Activated T-cell treated with anti-CD3 and anti-CD28 coated beads, Interleukin-2, amount 50 U/mL, for 24 hours (primary cell): ENCODE data around the gene OR52E2.

Source experiments
- DNase-seq: peaks from one replicate; pipeline ENCODE4 v3.0.0-alpha.2; 2020
- H3K27ac Mint-ChIP-seq: 2 replicates; pipeline ENCODE4 v1.8.0; 2020; ENCODE audit warnings: mild to moderate bottlenecking, mixed read lengths
- H3K27me3 Mint-ChIP-seq: 2 replicates; pipeline ENCODE4 v1.8.0; 2020; ENCODE audit warnings: mixed read lengths
- H3K36me3 Mint-ChIP-seq: 2 replicates; pipeline ENCODE4 v1.8.0; 2020; ENCODE audit warnings: low read depth, mixed read lengths
- H3K4me1 Mint-ChIP-seq: 2 replicates; pipeline ENCODE4 v1.8.0; 2020; ENCODE audit warnings: low read depth, mixed read lengths
- H3K4me3 Mint-ChIP-seq: 2 replicates; pipeline ENCODE4 v1.8.0; 2020; ENCODE audit warnings: mild to moderate bottlenecking, moderate library complexity, mixed read lengths
- H3K9me3 Mint-ChIP-seq: 2 replicates; pipeline ENCODE4 v1.8.0; 2020; ENCODE audit warnings: mixed read lengths

Gene OR52E2

GRCh38 chr11:5046226-5046625 lies 13.2 kb downstream of the OR52E2 start, which contains the start of gene OR52J3:
OR52J3 (plus strand) TSS chr11:5046526; CDS start chr11:5046526, 0 bp downstream.
- Mint-ChIP-seq H3K4me3 (no peak within 1 kb of the TSS), H3K27ac (no peak within 1 kb of the TSS)

DNA sequence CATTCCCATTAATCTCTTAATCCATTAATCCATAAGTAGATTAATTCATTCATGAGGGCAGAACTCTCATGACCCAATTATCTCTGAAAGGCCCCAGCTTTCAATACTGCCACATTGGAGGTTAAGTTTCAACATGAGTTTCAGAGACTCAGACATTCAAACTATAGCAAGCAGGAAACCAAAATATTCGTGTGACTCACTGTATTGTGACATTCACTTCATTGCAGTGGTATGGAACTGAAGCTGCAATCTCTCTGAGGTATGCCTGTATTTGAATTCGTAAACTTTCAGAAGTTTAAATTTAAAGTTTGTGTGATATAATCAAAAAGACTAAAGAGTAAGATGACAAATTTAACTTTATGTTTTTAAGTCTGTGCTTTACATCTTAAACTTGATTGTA lies 16.0 kb downstream of the OR52E2 start:
- Mint-ChIP-seq H3K9me3 (no peaks in the 10 kb centered on the region), H3K36me3 (no peaks in the 10 kb centered on the region), H3K27me3 (no peaks in the 10 kb centered on the region), H3K4me3 (no peak overlapping the region), H3K4me1 (no peaks in the 10 kb centered on the region), H3K27ac (no peak overlapping the region)
- DNase-seq = no peak

More at GRCh38 chr11:5046226-5046625, 13.2 kb downstream of the OR52E2 start, which contains the start of gene OR52J3:
- Mint-ChIP-seq H3K27me3 (no peaks in the 10 kb centered on the region), H3K4me1 (no peaks in the 10 kb centered on the region), H3K9me3 (no peaks in the 10 kb centered on the region), H3K36me3 (no peaks in the 10 kb centered on the region)
- no peak for DNase-seq

DNA sequence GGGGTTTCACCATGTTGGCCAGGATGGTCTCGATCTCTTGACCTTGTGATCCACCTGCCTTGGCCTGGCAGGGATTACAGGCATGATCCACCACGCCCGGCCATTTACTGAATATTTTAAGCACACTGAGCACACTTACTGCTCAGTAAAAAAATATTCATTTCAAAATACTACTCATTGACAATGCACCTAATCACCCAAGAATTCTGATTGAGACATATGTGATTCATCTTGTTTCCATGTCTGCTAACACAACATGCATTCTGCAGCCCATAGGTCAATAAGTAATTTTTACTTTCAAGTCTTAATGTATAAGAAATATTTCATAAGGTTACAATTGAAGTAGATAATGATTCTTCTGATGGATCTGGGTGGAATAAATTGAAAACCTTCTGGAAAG lies 17.3 kb downstream of the OR52E2 start:
- Mint-ChIP-seq H3K36me3 (no peaks in the 10 kb centered on the region), H3K27me3 (no peaks in the 10 kb centered on the region), H3K4me3 (no peak overlapping the region), H3K4me1 (no peaks in the 10 kb centered on the region), H3K9me3 (no peaks in the 10 kb centered on the region), H3K27ac (no peak overlapping the region)
- no peak for DNase-seq

GRCh38 chr11:5040876-5041275 lies 18.6 kb downstream of the OR52E2 start:
- no peak for DNase-seq
- Mint-ChIP-seq H3K9me3 (no peaks in the 10 kb centered on the region), H3K4me3 (no peak overlapping the region), H3K36me3 (no peaks in the 10 kb centered on the region), H3K27me3 (no peaks in the 10 kb centered on the region), H3K27ac (no peak overlapping the region), H3K4me1 (no peaks in the 10 kb centered on the region)

GRCh38 chr11:5038341-5038740 lies 21.1 kb downstream of the OR52E2 start:
- Mint-ChIP-seq H3K27me3 (no peaks in the 10 kb centered on the region), H3K27ac (no peak overlapping the region), H3K4me3 (no peak overlapping the region), H3K9me3 (no peaks in the 10 kb centered on the region), H3K36me3 (no peaks in the 10 kb centered on the region), H3K4me1 (no peaks in the 10 kb centered on the region)
- DNase-seq = no peak

DNA sequence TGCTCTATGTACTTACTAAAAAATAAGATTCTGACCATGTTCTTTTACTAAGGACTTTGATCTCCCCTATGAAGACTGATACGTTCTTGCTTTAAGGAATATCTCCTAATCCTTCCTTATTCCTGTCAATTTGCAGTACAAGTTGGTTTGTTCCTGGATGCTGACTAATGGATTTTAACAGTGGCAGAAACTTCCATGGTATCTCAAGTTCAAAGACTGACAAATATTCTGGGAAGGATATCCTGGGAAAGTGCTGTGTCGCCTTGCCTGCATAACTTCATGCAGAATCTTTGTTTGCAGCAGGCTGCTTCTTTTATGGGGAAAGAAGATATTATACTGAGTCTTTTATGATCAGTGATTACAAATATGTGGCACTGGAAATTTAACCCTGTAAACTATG lies 21.5 kb downstream of the OR52E2 start:
- Mint-ChIP-seq H3K27ac (no peak overlapping the region), H3K4me1 (no peaks in the 10 kb centered on the region), H3K27me3 (no peaks in the 10 kb centered on the region), H3K9me3 (no peaks in the 10 kb centered on the region), H3K36me3 (no peaks in the 10 kb centered on the region), H3K4me3 (no peak overlapping the region)
- no peak for DNase-seq

DNA sequence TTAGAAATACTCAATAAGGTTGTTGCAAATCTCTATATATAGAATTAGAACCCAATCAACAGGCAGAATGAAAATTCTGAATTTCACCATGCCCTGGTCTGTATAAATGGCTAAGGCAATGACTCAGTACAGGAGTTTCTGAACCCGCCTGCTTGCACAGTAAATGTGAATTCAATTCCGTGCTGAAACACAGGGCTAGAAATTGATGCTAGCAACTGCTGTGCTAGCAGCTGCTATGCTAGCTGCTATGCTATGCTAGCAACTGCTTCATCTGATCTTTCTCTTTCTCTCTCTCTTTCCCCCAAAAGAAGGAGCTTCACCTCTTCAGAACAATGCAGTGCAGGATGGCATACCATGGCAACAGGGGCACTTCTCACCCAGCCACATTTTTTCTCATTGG lies 22.8 kb downstream of the OR52E2 start:
- Mint-ChIP-seq H3K27me3 (no peaks in the 10 kb centered on the region), H3K36me3 (no peaks in the 10 kb centered on the region), H3K27ac (no peak overlapping the region), H3K9me3 (no peaks in the 10 kb centered on the region), H3K4me1 (no peaks in the 10 kb centered on the region), H3K4me3 (no peak overlapping the region)
- DNase-seq = no peak

- Mint-ChIP-seq H3K9me3 (peaks cover 17% of the 10 kb centered on the region), H3K4me1 (no peaks in the 10 kb centered on the region), H3K27ac (no peak overlapping the region), H3K36me3 (no peaks in the 10 kb centered on the region), H3K4me3 (no peak overlapping the region), H3K27me3 (no peaks in the 10 kb centered on the region)
- no peak for DNase-seq
Observed at GRCh38 chr11:5021996-5022395, 37.4 kb downstream of the OR52E2 start.

- Mint-ChIP-seq H3K4me1 (no peaks in the 10 kb centered on the region), H3K27me3 (no peaks in the 10 kb centered on the region), H3K9me3 (no peaks in the 10 kb centered on the region), H3K27ac (no peak overlapping the region), H3K36me3 (no peaks in the 10 kb centered on the region), H3K4me3 (no peak overlapping the region)
- DNase-seq = no peak
Observed at GRCh38 chr11:5013012-5013411, 46.4 kb downstream of the OR52E2 start.

- Mint-ChIP-seq H3K36me3 (no peaks in the 10 kb centered on the region), H3K4me3 (no peak overlapping the region), H3K27me3 (peaks cover 2% of the 10 kb centered on the region), H3K27ac (no peak overlapping the region), H3K4me1 (no peaks in the 10 kb centered on the region), H3K9me3 (no peaks in the 10 kb centered on the region)
- DNase-seq = no peak
Observed at GRCh38 chr11:5011254-5011653, 48.2 kb downstream of the OR52E2 start.
